BE2C (cell line): Measurements from ENCODE around the gene IGF1.
"Not testable (repeated sequence)": the region's sequence is repeated elsewhere in the genome, so short reads cannot be mapped to it uniquely, and the experiment has no call there.

Source experiments
- DNase-seq: peaks from one replicate; pipeline ENCODE4 v3.0.0-alpha.2; 2020
- H3K27me3 ChIP-seq: fragments of 250-450 bp; sonication (Bioruptor Pico); 2 replicates; pipeline ENCODE4 v1.5.1; 2020; ENCODE audit warnings: mild to moderate bottlenecking
- H3K36me3 ChIP-seq: fragments of 250-450 bp; sonication (Bioruptor Pico); 2 replicates; pipeline ENCODE4 v1.5.1; 2020; ENCODE audit warnings: mild to moderate bottlenecking
- H3K4me1 ChIP-seq: fragments of 250-450 bp; sonication (Bioruptor Pico); 2 replicates; pipeline ENCODE4 v1.5.1; 2020
- H3K4me3 ChIP-seq: 2 replicates; pipeline ENCODE4 v1.5.1; 2011; ENCODE audit warnings: low read depth, low read length
- H3K9me3 ChIP-seq: fragments of 250-450 bp; sonication (Bioruptor Pico); 2 replicates; pipeline ENCODE4 v1.5.1; 2020
- TF ChIP-seq, protein P1 (sequence below): IDR thresholded peaks from 2 replicates; pipeline ENCODE4 v1.5.1; 2012; ENCODE audit warnings: mild to moderate bottlenecking, low read depth, low read length

IGF1 gene

GRCh38 chr12:102372087-102372486 is 108.3 kb downstream of the IGF1 start:
- Histone ChIP-seq H3K27me3 (no peaks in the 10 kb centered on the region), H3K4me1 (no peaks in the 10 kb centered on the region), H3K9me3 (no peaks in the 10 kb centered on the region), H3K36me3 (no peaks in the 10 kb centered on the region), H3K4me3 (no peak overlapping the region)
- TF ChIP-seq, protein P1, sequence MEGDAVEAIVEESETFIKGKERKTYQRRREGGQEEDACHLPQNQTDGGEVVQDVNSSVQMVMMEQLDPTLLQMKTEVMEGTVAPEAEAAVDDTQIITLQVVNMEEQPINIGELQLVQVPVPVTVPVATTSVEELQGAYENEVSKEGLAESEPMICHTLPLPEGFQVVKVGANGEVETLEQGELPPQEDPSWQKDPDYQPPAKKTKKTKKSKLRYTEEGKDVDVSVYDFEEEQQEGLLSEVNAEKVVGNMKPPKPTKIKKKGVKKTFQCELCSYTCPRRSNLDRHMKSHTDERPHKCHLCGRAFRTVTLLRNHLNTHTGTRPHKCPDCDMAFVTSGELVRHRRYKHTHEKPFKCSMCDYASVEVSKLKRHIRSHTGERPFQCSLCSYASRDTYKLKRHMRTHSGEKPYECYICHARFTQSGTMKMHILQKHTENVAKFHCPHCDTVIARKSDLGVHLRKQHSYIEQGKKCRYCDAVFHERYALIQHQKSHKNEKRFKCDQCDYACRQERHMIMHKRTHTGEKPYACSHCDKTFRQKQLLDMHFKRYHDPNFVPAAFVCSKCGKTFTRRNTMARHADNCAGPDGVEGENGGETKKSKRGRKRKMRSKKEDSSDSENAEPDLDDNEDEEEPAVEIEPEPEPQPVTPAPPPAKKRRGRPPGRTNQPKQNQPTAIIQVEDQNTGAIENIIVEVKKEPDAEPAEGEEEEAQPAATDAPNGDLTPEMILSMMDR = no peak
- DNase-seq = no peak

- no peak for DNase-seq
- TF ChIP-seq, protein P1 = no peak
- Histone ChIP-seq H3K4me1 (no peaks in the 10 kb centered on the region), H3K9me3 (no peaks in the 10 kb centered on the region), H3K36me3 (no peaks in the 10 kb centered on the region), H3K4me3 (no peak overlapping the region), H3K27me3 (no peaks in the 10 kb centered on the region)
Measured at GRCh38 chr12:102371165-102371564, 109.2 kb downstream of the IGF1 start.

- Histone ChIP-seq H3K27me3 (no peaks in the 10 kb centered on the region), H3K9me3 (no peaks in the 10 kb centered on the region), H3K4me3 (no peak overlapping the region), H3K36me3 (no peaks in the 10 kb centered on the region), H3K4me1 (no peaks in the 10 kb centered on the region)
- DNase-seq = no peak
- TF ChIP-seq, protein P1 = no peak
Measured at GRCh38 chr12:102369876-102370275, 110.5 kb downstream of the IGF1 start.

GRCh38 chr12:102365365-102365764 is 115.0 kb downstream of the IGF1 start:
- H3K36me3 ChIP-seq = no peaks in the 10 kb centered on the region
- H3K9me3 ChIP-seq = no peaks in the 10 kb centered on the region
- H3K27me3 ChIP-seq = no peaks in the 10 kb centered on the region
- no peaks in the 10 kb centered on the region for H3K4me1 ChIP-seq
- TF ChIP-seq, protein P1 = no peak
- DNase-seq = no peak
- H3K4me3 ChIP-seq = no peak overlapping the region

DNA sequence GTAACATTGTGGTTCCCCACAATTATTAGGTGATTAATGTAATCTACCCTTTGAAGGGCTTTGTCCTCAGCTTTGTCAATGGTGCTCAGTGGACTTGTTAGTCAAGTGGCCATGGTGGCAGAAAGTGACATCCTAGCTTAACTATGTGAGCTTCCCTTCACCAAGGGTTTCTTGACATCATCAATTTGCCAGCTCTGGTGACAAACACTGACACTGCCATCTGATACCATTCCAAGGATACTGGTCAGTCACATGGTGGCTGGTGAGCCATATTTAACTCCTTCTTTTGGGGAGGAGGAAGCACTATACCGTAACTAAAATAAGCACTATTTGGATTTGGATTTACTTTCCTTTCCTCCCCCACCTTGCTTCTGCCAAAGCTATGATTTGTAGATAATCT is 115.7 kb downstream of the IGF1 start:
- TF ChIP-seq, protein P1 = no peak
- no peaks in the 10 kb centered on the region for H3K27me3 ChIP-seq
- no peaks in the 10 kb centered on the region for H3K9me3 ChIP-seq
- no peak for DNase-seq
- H3K36me3 ChIP-seq = no peaks in the 10 kb centered on the region
- H3K4me1 ChIP-seq = no peaks in the 10 kb centered on the region
- no peak overlapping the region for H3K4me3 ChIP-seq

DNA sequence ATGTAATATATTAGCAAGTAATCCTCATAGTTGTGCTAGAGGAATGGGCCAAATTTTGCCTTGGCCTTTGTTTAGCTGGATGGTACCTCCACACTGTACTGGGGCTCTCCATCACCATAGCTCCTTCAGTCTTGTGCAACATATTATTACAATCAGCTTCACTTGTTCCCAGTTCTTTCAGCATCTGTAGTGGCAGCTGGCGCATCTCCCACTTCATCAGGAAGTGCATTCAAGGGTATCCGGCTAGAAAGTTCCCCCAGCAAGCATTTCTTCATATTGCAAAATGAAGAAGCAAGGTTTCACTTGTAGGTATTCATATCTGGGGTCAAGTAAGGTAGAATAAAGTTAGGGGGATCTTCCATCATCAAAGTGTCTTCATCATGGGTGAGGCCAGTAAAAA is 123.7 kb downstream of the IGF1 start:
- H3K4me1 ChIP-seq = no peaks in the 10 kb centered on the region
- H3K9me3 ChIP-seq = no peaks in the 10 kb centered on the region
- H3K36me3 ChIP-seq = no peaks in the 10 kb centered on the region
- TF ChIP-seq, protein P1 = no peak
- H3K27me3 ChIP-seq = no peaks in the 10 kb centered on the region
- no peak for DNase-seq
- no peak overlapping the region for H3K4me3 ChIP-seq

- not testable (repeated sequence) for H3K4me3 ChIP-seq, H3K9me3 ChIP-seq, H3K4me1 ChIP-seq, H3K36me3 ChIP-seq, H3K27me3 ChIP-seq, DNase-seq
Measured at GRCh38 chr12:102354281-102354680, 126.1 kb downstream of the IGF1 start.
